ENCODE results near the gene USP5.
"Not testable (repeated sequence)": the region's sequence is repeated elsewhere in the genome, so short reads cannot be mapped to it uniquely, and the experiment has no call there.

The USP5 gene

GRCh38 chr12:6886206-6886999, 34.5 kb downstream of the USP5 start:
- DNase-seq (ENCODE audit: low read depth in 2 of 2, low spot score in 1 of 2), result not testable (repeated sequence)

DNA sequence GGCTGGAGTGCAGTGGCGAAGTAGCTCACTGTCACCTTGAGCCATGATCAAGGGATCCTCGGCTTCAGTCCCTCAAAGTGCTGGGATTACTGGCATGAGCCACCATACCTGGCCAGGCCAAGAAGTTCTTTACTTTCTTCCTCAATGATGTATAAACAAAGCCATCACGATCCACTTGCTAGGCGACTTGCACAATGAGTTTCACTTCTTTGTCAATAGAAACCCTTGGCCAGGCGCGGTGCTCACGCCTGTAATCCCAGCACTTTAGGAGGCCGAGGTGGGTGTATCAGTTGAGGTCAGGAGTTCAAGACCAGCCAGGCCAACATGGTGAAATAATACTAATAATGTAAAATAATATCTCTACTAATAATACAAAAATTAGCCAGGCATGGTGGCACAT, 35.5 kb downstream of the USP5 start:
- no peak for DNase-seq (ENCODE audit: low read depth in 2 of 2, low spot score in 1 of 2)

- DNase-seq (ENCODE audit: low read depth in 2 of 2, low spot score in 1 of 2), result no peak
Measured at GRCh38 chr12:6888360-6888759, 36.4 kb downstream of the USP5 start.

GRCh38 chr12:6888794-6889193, 36.8 kb downstream of the USP5 start:
- DNase-seq (ENCODE audit: low read depth in 2 of 2, low spot score in 1 of 2), result not testable (repeated sequence)

GRCh38 chr12:6889775-6890573, 38.0 kb downstream of the USP5 start:
- not testable (repeated sequence) for DNase-seq (ENCODE audit: low read depth in 2 of 2, low spot score in 1 of 2)

DNA sequence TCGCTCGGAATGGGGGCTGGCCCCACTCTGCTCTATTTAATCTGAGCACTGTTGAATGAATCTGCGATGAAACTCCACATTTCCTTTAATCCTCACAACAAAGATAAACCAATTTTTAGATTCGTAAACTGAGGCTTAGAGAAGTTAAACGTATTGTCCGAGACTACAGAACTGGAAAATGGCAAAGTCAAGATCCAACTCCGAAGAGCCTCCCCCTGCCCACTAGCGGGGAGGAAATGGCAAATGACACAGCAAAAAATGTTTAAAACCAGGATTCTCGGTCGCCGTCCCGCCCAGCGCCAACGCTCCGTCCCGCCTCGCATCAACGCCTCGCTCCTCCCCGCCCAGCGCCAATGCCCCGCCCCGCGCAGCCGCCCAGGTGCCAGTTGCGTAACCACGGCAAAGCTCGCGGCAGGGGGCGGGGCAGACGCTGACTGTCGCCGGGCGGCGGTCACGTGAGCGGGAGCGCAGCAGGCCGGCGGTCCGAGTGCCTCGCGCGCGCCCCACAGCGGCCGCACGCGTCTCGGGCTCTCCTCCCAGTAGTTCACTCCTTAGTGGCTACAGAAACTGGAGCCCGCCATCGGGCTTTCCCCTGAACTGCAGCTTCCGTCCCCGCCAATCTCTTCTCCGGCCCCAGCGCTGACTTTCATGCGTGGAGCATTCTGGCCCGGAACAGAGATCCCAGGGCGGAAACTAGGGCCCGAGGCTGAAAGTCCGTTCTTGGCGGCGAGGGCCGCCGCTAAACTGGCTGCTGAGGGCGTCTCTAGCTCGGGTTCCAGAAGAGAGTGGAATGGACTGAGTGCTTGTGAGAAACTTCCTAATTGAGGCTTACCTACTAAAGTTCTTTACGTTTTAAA, 39.1 kb downstream of the USP5 start:
- DNase-seq (ENCODE audit: low read depth in 2 of 2, low spot score in 1 of 2), result peak; percentile 97 to 99

DNA sequence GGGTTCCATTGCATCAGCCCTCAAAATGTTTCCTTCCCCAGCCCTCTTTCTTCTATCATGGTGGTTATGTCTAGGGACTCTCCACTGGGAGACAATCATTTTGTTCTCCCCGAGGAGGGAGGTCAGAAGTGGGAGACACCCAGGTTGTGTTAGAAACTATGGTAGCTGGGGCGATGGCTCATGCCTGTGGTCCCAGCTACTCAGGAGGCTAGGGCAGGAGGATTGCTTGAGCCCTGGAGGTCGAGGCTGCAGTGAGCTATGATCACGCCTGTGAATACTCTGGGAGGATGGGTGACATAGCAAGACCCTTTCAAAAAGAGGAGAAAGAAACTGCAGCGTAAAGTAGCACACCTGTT, 39.7 kb downstream of the USP5 start:
- DNase-seq (ENCODE audit: low read depth in 2 of 2, low spot score in 1 of 2), result no peak

- not testable (repeated sequence) for DNase-seq (ENCODE audit: low read depth in 2 of 2, low spot score in 1 of 2)
Measured at GRCh38 chr12:6892683-6893082, 40.7 kb downstream of the USP5 start.

DNA sequence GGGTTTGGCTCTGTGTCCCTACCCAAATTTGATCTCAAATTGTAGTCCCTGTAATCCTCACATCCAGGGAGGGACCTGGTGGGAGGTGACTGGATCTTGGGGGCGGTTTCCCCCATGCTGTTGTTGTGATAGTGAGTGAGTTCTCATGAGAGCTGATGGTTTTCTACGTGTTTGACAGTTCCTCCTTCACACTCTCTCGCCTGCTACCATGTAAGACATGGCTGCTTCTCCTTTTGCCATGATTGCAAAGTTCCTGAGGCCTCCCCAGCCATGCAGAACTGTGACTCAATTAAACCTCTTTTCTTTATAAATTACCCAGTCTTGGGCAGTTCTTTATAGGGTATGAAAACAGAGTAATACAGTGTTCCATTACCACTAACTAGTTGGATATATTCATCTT, 42.4 kb downstream of the USP5 start:
- DNase-seq (ENCODE audit: low read depth in 2 of 2, low spot score in 1 of 2), result no peak

- no peak for DNase-seq (ENCODE audit: low read depth in 2 of 2, low spot score in 1 of 2)
Measured at GRCh38 chr12:6896846-6897435, 45.0 kb downstream of the USP5 start.

GRCh38 chr12:6899427-6899826, 47.5 kb downstream of the USP5 start:
- DNase-seq (ENCODE audit: low read depth in 2 of 2, low spot score in 1 of 2), result no peak

DNA sequence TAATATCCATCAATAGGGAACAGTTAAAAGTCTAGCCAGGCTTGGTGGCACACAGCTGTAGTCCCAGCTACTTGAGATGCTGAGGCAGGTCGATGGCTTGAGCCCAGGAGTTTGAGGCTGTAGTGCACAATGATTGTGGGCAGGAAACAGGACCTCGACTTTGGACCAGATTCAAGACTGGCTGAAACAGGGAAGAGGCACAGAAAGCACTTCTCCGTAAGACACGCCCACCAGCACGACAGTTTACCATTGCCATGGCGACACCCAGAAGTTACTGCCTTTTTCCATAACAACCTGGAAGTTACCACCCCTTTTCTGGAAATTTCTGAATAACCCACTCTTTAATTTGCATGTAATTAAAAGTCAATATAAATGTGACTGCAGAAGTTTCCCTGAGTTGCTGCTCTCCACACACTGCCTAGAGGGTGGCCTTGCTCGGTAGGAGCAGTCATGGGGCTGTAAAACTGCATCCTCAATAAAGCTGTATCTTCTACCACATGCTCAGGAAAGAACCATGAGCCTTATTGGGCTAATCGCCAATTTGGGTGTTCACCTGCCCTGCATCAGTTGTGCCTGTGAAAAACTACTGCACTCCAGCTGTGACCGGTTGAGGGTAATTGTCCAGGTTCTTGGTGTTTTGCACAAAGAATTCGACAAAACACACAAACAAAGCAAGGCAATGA, 48.0 kb downstream of the USP5 start:
- no peak for DNase-seq (ENCODE audit: low read depth in 2 of 2, low spot score in 1 of 2)

GRCh38 chr12:6902448-6902847, 50.5 kb downstream of the USP5 start:
- no peak for DNase-seq (ENCODE audit: low read depth in 2 of 2, low spot score in 1 of 2)

GRCh38 chr12:6903722-6904121, 51.8 kb downstream of the USP5 start:
- no peak for DNase-seq (ENCODE audit: low read depth in 2 of 2, low spot score in 1 of 2)

GRCh38 chr12:6904280-6905276, 52.6 kb downstream of the USP5 start, which contains the start of gene LRRC23:
TSS of gene LRRC23 (plus strand) at chr12:6904822. CDS start at chr12:6905634, 812 bp downstream.
- DNase-seq (ENCODE audit: low read depth in 2 of 2, low spot score in 1 of 2), result peak; percentile 95 to 97

GRCh38 chr12:6905414-6906040, 53.6 kb downstream of the USP5 start:
- no peak for DNase-seq (ENCODE audit: low read depth in 2 of 2, low spot score in 1 of 2)

- DNase-seq (ENCODE audit: low read depth in 2 of 2, low spot score in 1 of 2), result not testable (repeated sequence)
Measured at GRCh38 chr12:6908141-6908540, 56.2 kb downstream of the USP5 start.

GRCh38 chr12:6909421-6910145, 57.6 kb downstream of the USP5 start:
- no peak for DNase-seq (ENCODE audit: low read depth in 2 of 2, low spot score in 1 of 2)

Data from stimulated activated CD8-positive, alpha-beta memory T cell treated with anti-CD3 and anti-CD28 coated beads, Interleukin-4, amount 100 ng/mL, for 1 hour (primary cell).